Stimulated activated CD8-positive, alpha-beta memory T cell treated with anti-CD3 and anti-CD28 coated beads, Interleukin-7, amount 100 ng/mL, for 4 hours (primary cell): Measurements from ENCODE around the gene EVI2B.
"Not testable (repeated sequence)": the region's sequence is repeated elsewhere in the genome, so short reads cannot be mapped to it uniquely, and the experiment has no call there.

Experiments
- DNase-seq, 2 donors: peaks; one replicate each; pipeline ENCODE4 v3.0.0-alpha.2; 2020; ENCODE audit warnings: low read depth in 2 of 2

Gene EVI2B, protein sequence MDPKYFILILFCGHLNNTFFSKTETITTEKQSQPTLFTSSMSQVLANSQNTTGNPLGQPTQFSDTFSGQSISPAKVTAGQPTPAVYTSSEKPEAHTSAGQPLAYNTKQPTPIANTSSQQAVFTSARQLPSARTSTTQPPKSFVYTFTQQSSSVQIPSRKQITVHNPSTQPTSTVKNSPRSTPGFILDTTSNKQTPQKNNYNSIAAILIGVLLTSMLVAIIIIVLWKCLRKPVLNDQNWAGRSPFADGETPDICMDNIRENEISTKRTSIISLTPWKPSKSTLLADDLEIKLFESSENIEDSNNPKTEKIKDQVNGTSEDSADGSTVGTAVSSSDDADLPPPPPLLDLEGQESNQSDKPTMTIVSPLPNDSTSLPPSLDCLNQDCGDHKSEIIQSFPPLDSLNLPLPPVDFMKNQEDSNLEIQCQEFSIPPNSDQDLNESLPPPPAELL

DNA sequence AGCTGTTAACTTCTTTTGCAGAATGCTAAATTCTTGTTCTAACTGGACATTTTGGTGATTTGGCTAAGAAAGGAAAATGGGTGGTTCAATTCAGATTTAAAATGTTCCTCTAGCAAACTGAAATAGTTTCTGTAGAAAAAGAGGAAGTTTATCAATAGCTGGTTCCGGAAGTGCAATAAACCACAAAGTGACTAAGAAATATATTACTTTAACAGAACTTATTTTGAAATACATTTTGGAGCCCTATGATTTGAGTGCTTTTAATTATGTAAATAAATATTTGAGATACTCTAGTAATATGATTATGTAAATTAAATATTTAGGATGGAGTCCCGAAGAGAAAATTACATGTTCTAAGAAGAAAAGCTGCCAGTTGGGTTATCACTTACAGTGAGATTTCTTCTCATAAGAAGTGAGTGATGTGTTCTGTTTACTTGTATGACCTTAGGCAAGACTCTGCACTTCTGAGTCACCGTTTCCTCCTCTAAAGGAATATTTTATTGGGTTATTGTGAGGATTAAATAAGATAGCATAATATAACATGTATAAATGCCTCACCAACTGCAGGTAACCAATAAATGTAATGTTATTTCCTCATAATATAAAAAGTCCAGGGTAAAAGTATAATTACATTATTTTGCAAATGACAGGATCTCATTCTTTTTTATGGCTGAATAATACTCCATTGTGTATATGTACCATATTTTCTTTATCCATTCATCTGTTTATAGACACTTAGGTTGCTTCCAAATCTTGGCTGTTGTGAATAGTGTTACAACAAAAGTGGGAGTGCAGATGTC lies at the start of gene EVI2B:
Gene EVI2B (minus strand): TSS at position 73 of the 800 bp plus-strand sequence. CDS start 8,445 bp downstream, outside the sequence.
- DNase-seq, result no peak

DNA sequence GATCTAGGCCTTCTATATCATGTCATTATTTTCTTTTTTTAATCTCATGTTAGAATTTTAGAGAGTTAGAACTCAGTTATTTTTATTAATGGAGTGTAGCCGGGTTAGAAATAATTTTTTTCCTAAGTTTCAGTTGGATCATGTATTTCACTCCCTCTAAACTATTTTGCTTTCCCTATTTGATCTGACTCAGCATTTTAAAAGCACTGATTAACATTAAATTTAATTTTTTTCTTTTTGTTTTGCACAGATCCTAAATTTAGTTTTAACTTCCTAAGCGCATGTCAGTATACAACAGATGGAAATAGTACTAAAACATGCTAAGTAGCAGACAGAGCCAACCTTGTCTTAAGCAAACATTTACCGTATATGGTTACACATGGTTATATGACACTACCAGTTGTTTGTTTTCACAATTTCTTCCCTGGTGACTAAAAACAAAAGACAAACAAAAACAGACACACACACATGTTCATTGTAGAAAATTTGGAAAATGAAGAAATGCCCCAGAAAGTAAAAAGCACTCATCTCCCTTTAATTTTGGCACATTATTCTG lies 44.1 kb upstream of the EVI2B start:
- no peak for DNase-seq

DNA sequence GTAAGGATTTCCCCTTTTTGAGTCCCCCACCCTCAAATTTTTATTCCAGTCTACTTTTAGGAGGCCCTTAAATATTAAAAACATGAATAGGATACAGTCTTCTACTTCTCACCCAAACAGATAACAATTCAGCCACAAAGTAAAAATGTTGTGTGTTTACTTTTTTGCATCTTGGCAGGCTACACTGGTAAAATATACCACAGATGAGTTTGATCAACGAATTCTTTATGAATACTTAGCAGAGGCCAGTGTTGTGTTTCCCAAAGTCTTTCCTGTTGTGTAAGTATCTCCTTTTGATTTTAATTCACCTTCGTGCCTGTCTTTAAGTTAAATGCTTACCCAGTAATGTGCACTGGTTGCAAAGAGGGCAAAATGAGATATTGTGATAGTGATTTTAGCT lies 43.2 kb upstream of the EVI2B start:
- DNase-seq, result no peak

DNA sequence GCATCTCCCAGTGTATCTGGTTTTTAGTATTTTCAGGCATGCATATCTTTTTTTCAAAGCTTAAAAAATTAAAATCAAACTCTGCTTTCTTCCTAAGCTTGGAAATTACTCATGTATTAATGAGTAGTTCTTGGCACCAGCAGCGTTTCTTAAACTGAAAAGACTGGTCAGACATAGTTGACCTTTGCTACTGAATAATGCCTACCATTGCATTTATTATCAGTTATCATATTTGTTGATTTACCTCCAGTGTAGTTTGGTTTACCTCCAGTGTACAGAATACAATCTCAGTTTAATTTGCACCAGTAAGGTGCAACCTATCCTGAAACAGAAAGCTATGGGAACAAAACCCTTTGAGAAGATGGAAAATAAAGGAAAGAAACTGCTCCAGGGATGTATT lies 42.1 kb upstream of the EVI2B start:
- no peak for DNase-seq

DNA sequence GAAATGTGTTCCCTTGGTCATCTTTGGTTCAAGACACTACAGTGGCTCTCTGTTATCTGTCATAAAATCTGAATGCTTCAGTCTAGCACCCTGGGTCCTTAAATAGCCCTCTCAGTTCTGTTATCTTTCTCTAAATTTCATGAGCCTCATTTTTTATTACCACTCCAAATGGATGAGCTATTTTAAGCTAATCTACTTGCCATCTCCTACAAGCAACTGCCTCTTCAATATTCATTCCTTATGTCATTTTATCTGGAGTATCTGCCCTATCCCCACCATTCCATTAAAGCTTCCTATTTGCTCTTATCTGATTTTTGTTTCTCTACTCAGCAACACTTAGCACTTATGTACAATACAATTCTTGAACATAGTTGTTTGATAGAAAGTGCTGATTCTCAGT lies 35.6 kb upstream of the EVI2B start:
- no peak for DNase-seq

DNA sequence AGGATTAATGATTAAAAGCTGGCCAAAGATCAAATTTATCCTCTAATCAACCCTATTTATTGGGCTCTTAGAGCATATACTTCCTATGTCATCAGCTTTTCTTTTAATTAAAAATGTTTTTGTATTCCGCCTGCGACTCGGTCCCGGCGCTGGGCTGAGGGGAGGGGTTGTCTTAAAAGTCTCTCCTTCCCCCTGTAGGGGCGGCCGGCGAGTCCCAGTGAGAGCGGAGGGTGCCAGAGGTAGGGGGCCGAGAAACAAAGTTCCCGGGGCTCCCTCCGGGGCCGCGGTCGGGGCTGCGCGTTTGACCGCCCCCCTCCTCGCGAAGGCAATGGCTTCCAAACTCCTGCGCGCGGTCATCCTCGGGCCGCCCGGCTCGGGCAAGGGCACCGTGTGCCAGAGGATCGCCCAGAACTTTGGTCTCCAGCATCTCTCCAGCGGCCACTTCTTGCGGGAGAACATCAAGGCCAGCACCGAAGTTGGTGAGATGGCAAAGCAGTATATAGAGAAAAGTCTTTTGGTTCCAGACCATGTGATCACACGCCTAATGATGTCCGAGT lies 31.4 kb upstream of the EVI2B start:
- DNase-seq, result not testable (repeated sequence)

DNA sequence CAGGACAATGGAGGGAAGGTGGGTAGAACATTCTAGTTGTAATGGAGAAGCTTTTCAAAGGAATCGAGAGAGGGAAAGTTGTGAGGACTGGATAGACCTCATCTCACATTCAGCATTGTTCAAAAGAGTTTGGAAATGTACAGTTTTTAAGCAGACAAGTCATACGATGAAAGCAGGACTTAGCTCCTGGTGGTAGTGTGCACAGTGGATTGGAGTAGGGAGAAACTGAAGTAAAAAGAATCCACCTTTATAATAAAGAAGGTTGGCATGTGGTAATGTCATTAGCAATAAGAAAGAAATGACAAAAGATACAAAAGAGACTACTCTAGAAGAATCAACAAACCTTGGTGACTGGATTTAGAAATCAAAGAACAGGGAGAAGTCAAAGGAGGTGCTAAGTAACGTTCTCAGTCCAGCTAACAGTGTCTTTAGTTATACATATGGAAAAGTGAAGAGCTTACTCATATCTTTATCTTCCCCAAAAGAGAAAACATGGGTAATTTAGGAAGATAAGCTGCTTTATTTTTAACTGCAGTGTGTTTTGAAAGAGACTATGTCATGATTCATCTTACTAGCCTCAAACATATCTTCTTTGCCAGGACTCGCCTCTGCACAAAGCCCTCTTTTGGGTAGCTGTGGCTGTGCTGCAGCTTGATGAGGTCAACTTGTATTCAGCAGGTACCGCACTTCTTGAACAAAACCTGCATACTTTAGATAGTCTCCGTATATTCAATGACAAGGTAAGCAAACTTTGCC lies 26.2 kb upstream of the EVI2B start:
- DNase-seq, result no peak

DNA sequence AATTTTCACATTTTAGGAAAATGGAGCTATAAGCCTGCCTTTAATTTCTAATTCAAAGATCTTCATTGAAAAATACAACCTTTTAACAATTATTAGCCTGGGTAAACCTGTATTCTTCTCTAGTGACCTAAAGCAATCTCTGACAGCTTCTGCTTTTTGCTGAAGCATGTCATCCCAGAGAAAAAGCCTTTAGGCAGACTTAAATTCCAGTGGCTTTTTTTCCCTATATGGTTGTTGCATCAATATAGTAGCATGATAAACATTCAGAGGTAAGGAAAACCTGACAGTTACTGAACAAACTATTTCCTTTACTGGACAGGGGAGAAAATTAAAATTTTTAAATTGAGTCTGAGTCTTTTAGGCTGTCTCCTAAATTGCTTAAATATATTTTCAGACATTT lies 15.4 kb upstream of the EVI2B start:
- DNase-seq, result no peak

DNA sequence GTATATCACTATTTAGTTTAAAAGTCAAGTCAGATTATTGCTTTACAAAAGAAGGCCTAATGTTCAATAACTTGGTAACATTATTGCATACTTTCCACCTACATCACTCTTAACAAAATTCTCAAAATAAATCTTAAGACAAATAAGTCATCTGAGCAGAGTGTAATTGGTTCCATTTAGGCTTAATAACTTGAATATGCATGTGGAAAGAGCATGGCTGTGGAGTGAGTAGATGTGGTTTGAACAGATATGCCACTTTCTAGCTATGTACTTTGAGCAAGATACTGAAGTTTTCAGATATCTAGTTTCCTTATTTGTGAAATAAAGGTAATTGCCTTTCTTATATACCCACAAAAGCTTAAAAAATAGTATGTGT lies 14.3 kb upstream of the EVI2B start:
- DNase-seq, result no peak

DNA sequence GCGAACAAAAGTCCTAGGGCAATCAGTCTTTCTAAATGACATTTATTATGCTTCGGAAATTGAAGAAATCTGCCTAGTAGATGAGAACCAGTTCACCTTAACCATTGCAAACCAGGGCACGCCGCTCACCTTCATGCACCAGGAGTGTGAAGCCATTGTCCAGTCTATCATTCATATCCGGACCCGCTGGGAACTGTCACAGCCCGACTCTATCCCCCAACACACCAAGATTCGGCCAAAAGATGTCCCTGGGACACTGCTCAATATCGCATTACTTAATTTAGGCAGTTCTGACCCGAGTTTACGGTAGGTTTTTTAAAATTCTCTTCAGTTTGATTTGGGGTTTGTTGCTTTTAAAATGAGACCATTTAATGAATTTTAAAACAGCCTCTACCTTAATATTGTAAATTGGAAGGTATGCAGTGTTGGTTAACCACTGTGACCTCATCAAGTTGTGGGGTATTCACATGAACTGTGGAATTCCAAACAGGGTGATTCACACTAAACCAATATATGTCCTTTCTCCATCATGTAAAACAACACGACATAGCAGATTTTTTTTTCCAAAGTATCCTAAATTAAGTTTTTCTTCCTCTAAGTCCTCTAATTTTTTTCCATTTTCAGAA lies 13.8 kb upstream of the EVI2B start:
- DNase-seq, result no peak

DNA sequence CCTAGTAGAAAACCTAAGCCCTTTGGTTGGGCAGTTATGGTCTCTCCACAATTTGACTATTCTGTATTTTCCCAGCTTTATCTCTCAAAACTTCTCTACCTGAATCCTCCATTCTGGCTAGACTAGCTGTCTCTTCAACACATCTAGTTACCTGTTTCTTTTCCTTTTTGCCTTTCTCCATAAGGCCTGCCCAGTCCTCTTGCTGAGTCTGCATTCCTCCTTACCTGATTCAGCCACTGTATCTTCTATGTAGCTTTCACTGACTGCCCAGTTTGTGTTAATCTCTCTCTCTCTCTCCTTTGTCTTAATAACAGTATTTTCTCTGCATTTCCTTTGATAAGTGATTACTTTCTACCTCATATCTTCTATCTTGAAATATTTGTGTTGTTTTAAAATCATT lies 9.7 kb upstream of the EVI2B start:
- DNase-seq, result no peak

DNA sequence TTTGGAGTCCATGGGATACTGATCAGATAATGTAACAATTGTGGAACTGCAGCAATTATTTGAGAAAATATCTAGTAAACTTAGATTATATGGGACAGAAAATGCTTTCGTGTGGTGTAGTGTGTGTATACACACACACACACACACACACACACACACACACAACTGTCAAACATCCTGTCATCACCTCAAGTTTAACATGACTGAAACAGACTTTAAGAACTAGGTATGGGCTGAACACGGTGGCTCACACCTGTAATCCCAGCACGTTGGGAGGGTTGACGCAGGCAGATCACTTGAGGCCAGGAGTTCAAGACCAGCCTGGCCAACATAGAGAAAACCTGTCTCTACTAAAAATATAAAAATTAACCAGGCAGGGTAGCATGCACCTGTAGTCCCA lies 8.1 kb upstream of the EVI2B start:
- DNase-seq, result no peak

DNA sequence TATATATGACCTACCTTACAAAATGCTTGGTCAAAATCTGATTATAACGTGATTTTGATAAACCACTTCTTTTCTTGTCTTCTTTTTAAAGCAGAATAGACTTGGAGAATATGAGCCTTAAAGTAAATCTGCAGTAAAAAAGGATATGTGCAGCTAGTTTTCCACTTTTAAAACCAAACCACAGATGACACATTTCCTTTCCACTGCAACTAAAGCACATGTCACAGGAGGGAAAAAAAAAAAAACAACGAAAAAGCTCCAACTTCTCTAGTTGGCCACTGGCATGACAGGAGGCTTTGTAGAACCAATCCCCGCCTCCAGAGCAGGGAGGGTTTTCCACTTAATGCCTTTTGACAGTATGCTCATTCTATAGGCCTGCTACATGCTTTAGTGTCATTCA lies 7.6 kb upstream of the EVI2B start, which contains the start of gene EVI2A:
Gene EVI2A (minus strand): TSS at position 142 of the 400 bp plus-strand sequence. CDS start 2,609 bp downstream, outside the sequence.
- DNase-seq, result peak; percentile 74 to 83

DNA sequence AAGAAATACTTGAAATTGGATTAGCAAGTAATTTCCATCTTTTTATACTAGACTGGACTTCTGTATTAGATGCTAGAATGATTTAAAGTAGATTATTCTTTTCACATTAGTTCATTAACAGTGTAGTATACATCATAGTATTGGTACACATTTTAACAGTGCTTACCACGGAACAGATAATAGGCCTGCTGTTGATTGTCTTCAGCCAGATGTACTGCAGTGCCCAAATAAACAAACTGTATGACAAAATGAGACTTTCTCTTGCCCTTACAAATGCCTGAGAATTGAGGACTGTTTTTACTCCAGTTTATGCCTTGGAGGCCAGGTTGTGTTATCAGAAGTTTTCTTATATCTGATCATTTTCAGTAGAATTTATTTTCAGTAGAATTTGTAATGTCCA lies 6.9 kb upstream of the EVI2B start:
- no peak for DNase-seq

DNA sequence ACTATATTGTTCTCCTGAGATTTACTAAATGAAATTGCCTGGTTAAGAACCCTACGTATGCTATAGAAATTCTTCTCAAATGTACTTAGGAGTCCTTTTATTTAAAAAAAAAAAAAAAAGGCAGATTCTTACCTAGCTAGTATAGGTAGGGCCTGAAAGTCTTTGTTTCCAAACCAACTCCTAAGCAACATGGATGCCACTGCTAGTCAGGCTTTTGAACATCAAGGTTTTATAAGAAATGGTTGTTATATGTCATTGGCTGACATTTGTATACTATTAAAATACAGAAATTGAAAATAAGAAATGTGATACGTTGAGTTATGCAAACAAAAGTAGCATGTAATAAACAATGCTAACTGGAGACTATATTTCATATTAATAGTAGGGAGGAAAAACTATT lies 6.4 kb upstream of the EVI2B start:
- DNase-seq, result no peak

DNA sequence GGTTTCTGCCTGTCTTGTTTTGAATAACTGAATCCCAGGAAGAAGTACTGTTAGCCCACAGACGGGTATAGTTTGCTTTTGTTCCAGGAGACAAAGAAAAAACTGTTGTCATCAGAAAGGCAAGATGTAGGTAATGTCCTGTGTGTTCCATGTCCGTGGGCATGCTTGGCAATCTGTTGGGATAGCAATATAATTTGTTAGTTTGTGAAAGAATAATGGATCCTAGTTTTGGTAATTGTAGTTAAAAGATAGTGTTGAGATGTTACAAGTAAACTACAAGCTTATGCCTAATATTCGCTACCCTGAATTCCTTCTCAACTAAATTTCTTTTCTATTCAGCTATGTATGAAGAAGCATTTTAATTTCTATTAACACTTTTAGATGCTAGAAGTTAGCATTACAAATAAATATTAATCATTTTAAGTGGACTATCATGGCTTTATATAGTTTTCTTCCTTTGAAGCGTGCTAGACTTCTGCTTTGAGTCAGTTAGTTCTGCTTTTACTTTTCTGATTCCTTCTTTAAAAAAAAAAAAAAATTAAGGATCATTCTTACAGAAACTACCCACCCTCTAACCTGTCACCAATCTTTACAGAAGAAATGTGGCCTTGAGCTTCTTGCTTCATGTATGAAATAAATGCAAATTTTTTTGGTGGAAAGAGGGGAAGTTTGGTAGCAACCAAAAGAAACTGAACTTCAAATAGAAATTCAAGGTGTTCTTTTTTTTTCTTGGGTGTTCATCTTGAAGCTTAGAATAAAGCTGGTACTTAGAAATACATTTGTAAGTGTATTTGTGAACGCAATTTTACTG lies 5.2 kb upstream of the EVI2B start:
- no peak for DNase-seq

DNA sequence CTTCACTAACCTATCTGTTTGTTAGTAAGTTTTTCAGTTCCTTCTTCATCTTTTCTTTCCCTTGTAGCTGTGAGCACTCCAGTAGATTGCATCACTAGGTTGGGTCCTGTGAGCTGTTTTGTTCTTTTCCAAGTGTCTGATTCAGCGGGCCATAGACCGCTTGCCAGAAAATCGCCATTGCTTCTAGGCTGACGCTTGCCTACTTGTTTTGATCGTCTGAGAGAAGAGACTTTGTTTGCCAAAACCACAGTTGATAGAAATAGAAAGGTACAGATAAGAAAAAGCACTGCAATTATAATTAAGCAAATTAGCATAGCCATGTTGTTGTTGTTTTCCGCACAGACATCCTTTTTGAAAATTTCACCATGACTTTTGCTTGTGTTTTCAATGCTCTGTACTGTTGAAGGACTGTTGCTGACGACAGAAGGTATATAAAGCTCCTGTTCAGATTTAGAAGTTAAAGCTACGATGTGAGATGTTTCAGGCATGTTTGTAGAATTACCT lies 4.5 kb upstream of the EVI2B start:
- peak in 1 of 2 donors; percentile 26 for DNase-seq

DNA sequence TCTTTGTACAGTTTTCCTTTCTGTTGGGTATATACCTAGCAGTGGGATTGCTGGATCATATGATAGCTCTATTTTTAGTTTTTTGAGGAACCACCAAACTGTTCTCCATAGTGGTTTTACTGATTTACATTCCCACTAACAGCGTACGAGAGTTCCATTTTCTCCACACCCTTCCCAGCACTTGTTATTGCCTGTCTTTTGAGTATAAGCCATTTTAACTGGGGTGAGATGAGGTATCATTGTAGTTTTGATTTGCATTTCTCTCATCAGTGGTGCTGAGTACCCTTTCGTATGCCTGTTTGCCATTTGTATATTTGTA lies 887 bp upstream of the EVI2B start:
- DNase-seq, result no peak

DNA sequence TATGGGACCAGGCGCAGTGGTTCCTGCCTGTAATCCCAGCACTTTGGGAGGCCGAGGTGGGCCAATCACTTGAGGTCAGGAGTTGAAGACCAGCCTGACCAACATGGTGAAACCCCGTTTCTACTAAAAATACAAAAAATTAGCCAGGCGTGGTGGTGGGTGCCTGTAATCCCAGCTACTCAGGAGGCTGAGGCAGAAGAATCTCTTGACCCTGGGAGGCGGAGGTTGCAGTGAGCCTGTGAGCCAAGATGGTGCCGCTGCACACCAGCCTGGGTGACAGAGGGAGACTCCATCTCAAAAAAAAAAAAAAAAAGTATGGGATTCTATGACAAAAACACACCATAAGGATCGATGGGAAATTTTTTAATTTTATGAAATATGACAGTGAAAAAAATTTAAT lies 1.6 kb downstream of the EVI2B start:
- DNase-seq, result peak in 1 of 2 donors; percentile 26

DNA sequence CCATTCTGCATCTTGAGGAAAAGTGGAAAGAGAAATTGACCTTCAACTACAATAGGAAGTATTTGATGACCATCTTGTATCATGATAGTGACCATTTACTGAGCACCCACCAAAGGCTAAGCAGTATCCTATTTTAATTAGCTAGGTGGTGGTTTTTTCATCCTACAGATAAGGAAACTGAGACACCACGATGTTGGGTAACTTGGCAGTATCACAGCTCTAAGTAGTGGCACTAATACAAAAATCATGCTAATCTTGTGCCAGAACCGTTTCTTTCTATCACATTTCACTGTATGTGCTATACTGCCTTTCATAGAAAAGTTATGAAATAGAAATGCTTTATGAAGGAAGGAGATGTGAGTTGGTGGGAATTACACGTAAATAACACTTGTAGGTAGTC lies 2.3 kb downstream of the EVI2B start:
- no peak for DNase-seq
